GM13977 (cell line): ENCODE data around the gene NTNG1.

Source experiments
- DNase-seq: peaks from one replicate; pipeline ENCODE4 v3.0.0; 2012; ENCODE audit warnings: low spot score
- in situ Hi-C: fragments of 300-500 bp; cut with MboI; formaldehyde crosslinking; loops from one replicate; pipeline ENCODE4 v1.12.0; 2022; ENCODE audit warnings: low sequenced_read_pairs, low pct_unique_long_range_greater_than_20kb, mixed read lengths, inconsistent platforms; ENCODE audit not compliant: unreplicated experiment
- TF ChIP-seq, protein P1 (sequence below): IDR thresholded peaks from 2 replicates; pipeline ENCODE4 v1.5.1; 2012; ENCODE audit warnings: mild to moderate bottlenecking, control low read depth; ENCODE audit not compliant: insufficient read depth; ENCODE audit errors: extremely low read depth, missing control alignments

The NTNG1 gene

DNA sequence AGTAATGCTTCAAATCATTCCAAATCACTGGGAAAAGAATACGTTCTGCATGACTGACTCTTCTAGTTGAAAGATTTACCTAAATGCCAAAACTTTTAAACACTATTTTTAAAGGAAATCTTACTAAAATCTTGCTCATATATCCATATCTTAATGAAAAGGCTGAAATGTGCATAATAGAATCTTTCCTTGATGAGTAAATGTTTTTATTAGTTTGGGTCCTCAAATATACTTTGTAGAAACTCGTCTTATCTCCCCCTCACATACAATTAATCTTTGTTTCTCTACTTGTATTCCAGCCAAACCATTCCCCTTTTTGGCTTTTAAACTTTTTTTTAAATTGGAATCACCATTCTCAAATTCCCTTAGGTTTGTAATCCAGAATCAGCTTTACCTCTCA, 110.2 kb downstream of the NTNG1 start:
- TF ChIP-seq, protein P1, sequence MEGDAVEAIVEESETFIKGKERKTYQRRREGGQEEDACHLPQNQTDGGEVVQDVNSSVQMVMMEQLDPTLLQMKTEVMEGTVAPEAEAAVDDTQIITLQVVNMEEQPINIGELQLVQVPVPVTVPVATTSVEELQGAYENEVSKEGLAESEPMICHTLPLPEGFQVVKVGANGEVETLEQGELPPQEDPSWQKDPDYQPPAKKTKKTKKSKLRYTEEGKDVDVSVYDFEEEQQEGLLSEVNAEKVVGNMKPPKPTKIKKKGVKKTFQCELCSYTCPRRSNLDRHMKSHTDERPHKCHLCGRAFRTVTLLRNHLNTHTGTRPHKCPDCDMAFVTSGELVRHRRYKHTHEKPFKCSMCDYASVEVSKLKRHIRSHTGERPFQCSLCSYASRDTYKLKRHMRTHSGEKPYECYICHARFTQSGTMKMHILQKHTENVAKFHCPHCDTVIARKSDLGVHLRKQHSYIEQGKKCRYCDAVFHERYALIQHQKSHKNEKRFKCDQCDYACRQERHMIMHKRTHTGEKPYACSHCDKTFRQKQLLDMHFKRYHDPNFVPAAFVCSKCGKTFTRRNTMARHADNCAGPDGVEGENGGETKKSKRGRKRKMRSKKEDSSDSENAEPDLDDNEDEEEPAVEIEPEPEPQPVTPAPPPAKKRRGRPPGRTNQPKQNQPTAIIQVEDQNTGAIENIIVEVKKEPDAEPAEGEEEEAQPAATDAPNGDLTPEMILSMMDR, result no peak
- in situ Hi-C loops, result no loop called here
- no peak for DNase-seq

- no peak for DNase-seq
- TF ChIP-seq, protein P1, result no peak
- in situ Hi-C loops, result no loop called here
These were observed 111.0 kb downstream of the NTNG1 start for GRCh38 chr1:107251839-107252238.

DNA sequence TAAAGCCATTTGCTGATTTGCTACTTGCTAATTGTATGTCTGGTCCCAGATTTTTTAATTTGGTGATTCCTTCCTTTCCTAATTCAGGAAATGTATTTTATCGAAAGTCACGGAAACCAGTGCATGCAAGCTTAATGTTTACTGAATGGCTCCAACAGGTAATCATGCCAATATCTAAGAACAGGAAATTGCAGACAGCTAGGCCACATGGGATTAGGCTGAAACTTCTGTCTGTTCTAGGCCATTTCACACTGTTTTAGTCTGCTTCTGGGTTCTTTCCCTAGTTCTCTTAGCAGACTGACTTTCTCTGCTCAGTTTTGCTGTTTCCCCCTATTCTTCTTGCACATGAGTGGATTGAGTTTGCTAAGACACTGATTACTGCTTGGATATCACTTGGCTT, 111.4 kb downstream of the NTNG1 start:
- TF ChIP-seq, protein P1, result no peak
- in situ Hi-C loops, result no loop called here
- DNase-seq, result no peak

GRCh38 chr1:107254306-107254705, 113.5 kb downstream of the NTNG1 start:
- no peak for DNase-seq
- TF ChIP-seq, protein P1, result no peak
- in situ Hi-C loops, result no loop called here

DNA sequence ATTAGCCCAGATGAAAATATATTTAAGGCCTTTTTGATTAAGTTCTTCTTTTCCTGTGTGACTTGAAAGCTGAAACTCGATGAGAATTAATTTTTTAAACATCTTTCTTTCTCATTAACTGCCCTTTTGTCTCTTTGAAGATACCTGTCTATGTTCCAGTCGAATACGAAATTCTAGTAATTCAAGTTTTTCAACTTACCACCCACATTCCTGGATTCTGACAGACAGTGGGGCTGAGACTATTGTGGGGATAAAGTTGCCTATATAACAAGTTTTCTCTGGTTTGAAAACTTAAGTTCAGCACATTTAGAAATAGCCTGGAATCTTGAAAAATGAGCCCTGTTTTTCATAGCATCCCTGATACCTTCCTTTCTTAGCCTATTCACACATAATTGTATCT, 114.6 kb downstream of the NTNG1 start:
- TF ChIP-seq, protein P1, result no peak
- in situ Hi-C loops, result no loop called here
- DNase-seq, result no peak

GRCh38 chr1:107262467-107263286, 121.8 kb downstream of the NTNG1 start:
- DNase-seq, result no peak
- in situ Hi-C loops, result no loop called here
- TF ChIP-seq, protein P1, result no peak
